GM18520 (cell line): ENCODE measurements around the gene IL6R.

ENCODE experiments used
- ATAC-seq: cut with Tn5 transposase; IDR thresholded peaks from one replicate; pipeline ENCODE4 v1.9.1; 2021; ENCODE audit not compliant: unreplicated experiment

IL6R gene

GRCh38 chr1:154423988-154424326, 18.8 kb downstream of the IL6R start:
- no peak for ATAC-seq

- no peak for ATAC-seq
Measured at GRCh38 chr1:154425172-154425571, 20.0 kb downstream of the IL6R start.

- ATAC-seq: no peak
Measured at GRCh38 chr1:154427173-154428139, 22.3 kb downstream of the IL6R start.

GRCh38 chr1:154429118-154429517, 24.0 kb downstream of the IL6R start:
- ATAC-seq: no peak

GRCh38 chr1:154429841-154430611, 24.9 kb downstream of the IL6R start:
- no peak for ATAC-seq

GRCh38 chr1:154430903-154431302, 25.8 kb downstream of the IL6R start:
- no peak for ATAC-seq

- no peak for ATAC-seq
Measured at GRCh38 chr1:154431586-154432373, 26.6 kb downstream of the IL6R start.

GRCh38 chr1:154433161-154433764, 28.1 kb downstream of the IL6R start:
- ATAC-seq: no peak

GRCh38 chr1:154434346-154435085, 29.4 kb downstream of the IL6R start:
- ATAC-seq: no peak

GRCh38 chr1:154435599-154436200, 30.6 kb downstream of the IL6R start:
- ATAC-seq: no peak

- ATAC-seq: no peak
Measured at GRCh38 chr1:154436433-154436832, 31.3 kb downstream of the IL6R start.

GRCh38 chr1:154440036-154440804, 35.1 kb downstream of the IL6R start:
- ATAC-seq: no peak

GRCh38 chr1:154441241-154441888, 36.2 kb downstream of the IL6R start:
- no peak for ATAC-seq

- no peak for ATAC-seq
Measured at GRCh38 chr1:154442006-154442740, 37.0 kb downstream of the IL6R start.

- no peak for ATAC-seq
Measured at GRCh38 chr1:154443274-154444013, 38.3 kb downstream of the IL6R start.

GRCh38 chr1:154445040-154445472, 39.9 kb downstream of the IL6R start:
- peak; percentile 43 for ATAC-seq

GRCh38 chr1:154446292-154446691, 41.1 kb downstream of the IL6R start:
- no peak for ATAC-seq
